Liver (tissue), 2 donors: ENCODE data around the gene SLC38A1.

ENCODE experiments used
- GABPA ChIP-seq, 2 donors: IDR thresholded peaks in 1 of 2; conservative IDR thresholded peaks in 1 of 2; 2 replicates each; pipeline ENCODE4 v1.6.1; 2016; ENCODE audit warnings: antibody characterized with exemption in 2 of 2, mild to moderate bottlenecking in 1 of 2, moderate library complexity in 1 of 2
- MAX ChIP-seq: IDR thresholded peaks from 2 replicates; pipeline ENCODE4 v1.6.1; 2016; ENCODE audit warnings: antibody characterized with exemption
- donor health status: healthy.

- TF ChIP-seq GABPA (IDR thresholded peaks at IDR 0.05 in 1 of 2, conservative IDR thresholded peaks at IDR 0.05 in 1 of 2) (no peak), MAX (no peak)
These were observed 23.8 kb downstream of the SLC38A1 start for GRCh38 chr12:46244997-46245396.
